Endothelial cell of umbilical vein (primary cell): ENCODE measurements around the gene PTPRD. TPM values are rescaled to one million over a fixed set of nuclear protein-coding genes. Genes with fewer than 3 reads are reported as not detected.

ENCODE experiments used
- BruUV-seq: library from RNA; stranded (reverse); fragments of 400-500 nt; replicated peaks from 2 replicates; lab custom pipeline; 2021; lab: Mats Ljungman, UMichigan
- CTCF ChIA-PET: fragments of 300-600, 350-600 bp; sonication (Branson Sonifier 250); formaldehyde crosslinking; loops from one replicate; lab custom pipeline; 2021; ENCODE audit warnings: antibody characterized with exemption, inconsistent platforms; lab: Charles Lee
- POLR2A ChIA-PET: fragments of 300-600, 350-600 bp; sonication (Branson Sonifier 250); formaldehyde crosslinking; loops from one replicate; lab custom pipeline; 2021; ENCODE audit warnings: antibody characterized with exemption, inconsistent platforms; lab: Charles Lee
- DNase-seq: peaks from one replicate; pipeline ENCODE4 v3.0.0-alpha.2; 2011; ENCODE audit warnings: low read depth, low spot score
- FAIRE-seq: peaks from 2 replicates; lab custom pipeline; 2011; peaks lifted over from hg19 to GRCh38; lab: Jason Lieb, UNC
- H2AFZ ChIP-seq: 2 replicates; pipeline ENCODE4 v1.6.0; 2012; ENCODE audit warnings: low read depth, low read length, control low read depth, inconsistent platforms
- H3K27ac ChIP-seq: 2 replicates; pipeline ENCODE4 v1.5.1; 2011; ENCODE audit warnings: low read depth, mild to moderate bottlenecking, control low read depth, low read length, moderate library complexity; ENCODE audit not compliant: insufficient read depth
- H3K27me3 ChIP-seq, 2 experiments: 2 replicates each; pipeline versions ENCODE4 v1.6.0 to v1.6.1; 2011; ENCODE audit warnings: low read length in 2 of 2, mixed read lengths in 1 of 2; ENCODE audit not compliant: control insufficient read depth in 2 of 2, insufficient read depth in 2 of 2
- H3K36me3 ChIP-seq, 2 experiments: 2 replicates in 1 of 2; 3 replicates in 1 of 2; pipeline ENCODE4 v1.5.1; 2011; ENCODE audit warnings: low read length in 2 of 2, mild to moderate bottlenecking in 1 of 2, moderate library complexity in 1 of 2; ENCODE audit not compliant: control insufficient read depth in 2 of 2, insufficient read depth in 2 of 2; ENCODE audit errors: extremely low read depth in 1 of 2
- H3K4me1 ChIP-seq: 3 replicates; pipeline ENCODE4 v1.5.1; 2011; ENCODE audit warnings: mild to moderate bottlenecking, low read length; ENCODE audit not compliant: control insufficient read depth, insufficient read depth; ENCODE audit errors: extremely low read depth
- H3K4me2 ChIP-seq: 2 replicates; pipeline ENCODE4 v1.6.1; 2011; ENCODE audit warnings: low read length, control low read depth, mixed read lengths; ENCODE audit not compliant: insufficient read depth
- H3K4me3 ChIP-seq, 3 experiments: fragments of 200-600 bp in 1 of 3; sonication (generic), shearing (Covaris generic) in 1 of 3; replicated peaks in 1 of 3; 2 replicates each; pipeline ENCODE4 v1.5.1; 2011 to 2016; ENCODE audit warnings: control low read depth in 3 of 3, low read length in 3 of 3, mild to moderate bottlenecking in 2 of 3, inconsistent platforms in 1 of 3, low read depth in 1 of 3, moderate library complexity in 1 of 3; ENCODE audit not compliant: insufficient read depth in 1 of 3
- H3K79me2 ChIP-seq: 2 replicates; pipeline ENCODE4 v1.6.0; 2012; ENCODE audit warnings: low read length, inconsistent platforms; ENCODE audit not compliant: control insufficient read depth, insufficient read depth
- H3K9ac ChIP-seq: replicated peaks from 2 replicates; pipeline ENCODE3; 2011; ENCODE audit warnings: low read length, control low read depth; ENCODE audit not compliant: insufficient read depth; ENCODE audit errors: extremely low read depth
- H3K9me1 ChIP-seq: replicated peaks from 3 replicates; pipeline ENCODE4 v1.6.0; 2011; ENCODE audit warnings: mild to moderate bottlenecking, low read length; ENCODE audit not compliant: control insufficient read depth, insufficient read depth; ENCODE audit errors: extremely low read depth
- H3K9me3 ChIP-seq: replicated peaks from 2 replicates; pipeline ENCODE4 v1.5.1; 2012; ENCODE audit warnings: low read length, inconsistent platforms; ENCODE audit not compliant: control insufficient read depth, insufficient read depth
- H4K20me1 ChIP-seq: replicated peaks from 2 replicates; pipeline ENCODE3; 2011; ENCODE audit warnings: mild to moderate bottlenecking, low read length; ENCODE audit not compliant: control insufficient read depth, insufficient read depth; ENCODE audit errors: extremely low read depth
- EZH2 ChIP-seq: IDR thresholded peaks from 2 replicates; pipeline ENCODE4 v1.6.1; 2012; ENCODE audit warnings: borderline replicate concordance, low read depth, mild to moderate bottlenecking, moderate library complexity, low read length, inconsistent platforms; ENCODE audit not compliant: severe bottlenecking
- GATA2 ChIP-seq: IDR thresholded peaks from 2 replicates; pipeline ENCODE4 v1.7.0; 2011; ENCODE audit warnings: low read depth, mild to moderate bottlenecking, moderate library complexity, mixed read lengths, low read length; ENCODE audit not compliant: insufficient read length, insufficient read depth
- JUN ChIP-seq: IDR thresholded peaks from 2 replicates; pipeline ENCODE4 v1.6.1; 2011; ENCODE audit warnings: borderline replicate concordance, low read depth; ENCODE audit not compliant: insufficient read length, insufficient read depth
- MAX ChIP-seq: IDR thresholded peaks from 2 replicates; pipeline ENCODE4 v1.6.1; 2011; ENCODE audit not compliant: insufficient read depth, insufficient read length
- POLR2AphosphoS5 ChIP-seq: IDR thresholded peaks from 2 replicates; pipeline ENCODE4 v1.6.1; 2012; ENCODE audit warnings: low read depth, mild to moderate bottlenecking, control low read depth, low read length, moderate library complexity; ENCODE audit not compliant: insufficient read depth
- dilution Hi-C: fragments of 300-500 bp; cut with MboI; formaldehyde crosslinking; loops from one replicate; pipeline ENCODE4 v1.15.0; 2019; ENCODE audit warnings: low sequenced_read_pairs; ENCODE audit not compliant: extremely low pct_ligation_motif_present
- intact Hi-C: fragments of 100-400 bp; cut with micrococcal nuclease; formaldehyde crosslinking; loops from one replicate; pipeline ENCODE4 v1.10.0; 2022
- polyA plus RNA-seq, 4 experiments: library from polyadenylated mRNA; depleted of rRNA in 3 of 4; stranded (reverse) in 3 of 4; unstranded in 1 of 4; fragments of >200 nt; gene quantifications; 2 replicates each; pipeline versions ENCODE4 v1.2.1 to v1.2.3, GENCODE V29; 2011 to 2012; ENCODE audit warnings: missing spikeins in 1 of 4
- total RNA-seq: library from RNA; stranded (reverse); gene quantifications from 2 replicates; pipeline ENCODE4 v1.2.3, GENCODE V29; 2021
- TF ChIP-seq, protein P1 (sequence below), 2 donors: IDR thresholded peaks; 1 replicate in 1 of 2; 2 replicates in 1 of 2; pipeline ENCODE4 v1.5.1; 2011; ENCODE audit warnings: low read length in 2 of 2, mild to moderate bottlenecking in 2 of 2, moderate library complexity in 2 of 2, control low read depth in 1 of 2, inconsistent platforms in 1 of 2, low read depth in 1 of 2; ENCODE audit not compliant: insufficient read depth in 1 of 2; ENCODE audit errors: extremely low read depth in 1 of 2

The PTPRD gene
- total and polyA plus RNA-seq, 2 donors (not counting 3 experiments of a cell fraction or from before 2014, with no cell fraction given): 5.5 to 5.7 TPM

- Histone ChIP-seq H3K79me2 (no peaks in the 10 kb centered on the region), H3K36me3 (no peaks in the 10 kb centered on the region), H3K27me3 (no peaks in the 10 kb centered on the region), H2AFZ (no peak overlapping the region), H3K4me3 (no peak overlapping the region), H3K4me2 (no peak overlapping the region), H3K9me3 (no peaks in the 10 kb centered on the region), H3K9ac (no peak overlapping the region), H3K4me1 (no peaks in the 10 kb centered on the region), H4K20me1 (no peaks in the 10 kb centered on the region), H3K9me1 (no peaks in the 10 kb centered on the region), H3K27ac (no peak overlapping the region)
- dilution Hi-C loops: no loop called here
- CTCF ChIA-PET: no interaction called here
- FAIRE-seq: no peak
- BruUV-seq: no TSS peak
- intact Hi-C loops: no loop called here
- POLR2A ChIA-PET: no interaction called here
- no peak for DNase-seq
- TF ChIP-seq POLR2AphosphoS5 (no peak), MAX (no peak), JUN (no peak), EZH2 (no peak), GATA2 (no peak)
- TF ChIP-seq, protein P1, sequence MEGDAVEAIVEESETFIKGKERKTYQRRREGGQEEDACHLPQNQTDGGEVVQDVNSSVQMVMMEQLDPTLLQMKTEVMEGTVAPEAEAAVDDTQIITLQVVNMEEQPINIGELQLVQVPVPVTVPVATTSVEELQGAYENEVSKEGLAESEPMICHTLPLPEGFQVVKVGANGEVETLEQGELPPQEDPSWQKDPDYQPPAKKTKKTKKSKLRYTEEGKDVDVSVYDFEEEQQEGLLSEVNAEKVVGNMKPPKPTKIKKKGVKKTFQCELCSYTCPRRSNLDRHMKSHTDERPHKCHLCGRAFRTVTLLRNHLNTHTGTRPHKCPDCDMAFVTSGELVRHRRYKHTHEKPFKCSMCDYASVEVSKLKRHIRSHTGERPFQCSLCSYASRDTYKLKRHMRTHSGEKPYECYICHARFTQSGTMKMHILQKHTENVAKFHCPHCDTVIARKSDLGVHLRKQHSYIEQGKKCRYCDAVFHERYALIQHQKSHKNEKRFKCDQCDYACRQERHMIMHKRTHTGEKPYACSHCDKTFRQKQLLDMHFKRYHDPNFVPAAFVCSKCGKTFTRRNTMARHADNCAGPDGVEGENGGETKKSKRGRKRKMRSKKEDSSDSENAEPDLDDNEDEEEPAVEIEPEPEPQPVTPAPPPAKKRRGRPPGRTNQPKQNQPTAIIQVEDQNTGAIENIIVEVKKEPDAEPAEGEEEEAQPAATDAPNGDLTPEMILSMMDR (IDR thresholded peaks at IDR 0.05; ENCODE audit: extremely low read depth in 1 of 2, insufficient read depth in 1 of 2, low read depth in 1 of 2, low read length in 2 of 2): no peak
These were observed 478.5 kb downstream of the PTPRD start for GRCh38 chr9:10134266-10134665.
